Memory B cell (primary cell): ENCODE data around the gene ARL14.
A peak's percentile ranks its signal among the peaks of the same experiment; 100 is the strongest.
"Not testable (repeated sequence)": the region's sequence is repeated elsewhere in the genome, so short reads cannot be mapped to it uniquely, and the experiment has no call there.

ENCODE experiments used
- ATAC-seq: fragments of 150-1000 bp; cut with Tn5 transposase; 2 replicates; pipeline ENCODE4 v1.10.0; 2021; ENCODE audit warnings: low read depth, mild to moderate bottlenecking, moderate library complexity
- DNase-seq, 2 donors: peaks; one replicate each; pipeline ENCODE4 v3.0.0; 2022; ENCODE audit warnings: low spot score in 2 of 2
- H3K27ac Mint-ChIP-seq: one replicate; pipeline ENCODE4 v1.8.0; 2022; ENCODE audit warnings: mild to moderate bottlenecking, moderate library complexity, mixed read lengths
- H3K27me3 Mint-ChIP-seq: one replicate; pipeline ENCODE4 v1.8.0; 2022; ENCODE audit warnings: mixed read lengths
- H3K36me3 Mint-ChIP-seq: one replicate; pipeline ENCODE4 v1.8.0; 2022; ENCODE audit warnings: mild to moderate bottlenecking, mixed read lengths
- H3K4me1 Mint-ChIP-seq: one replicate; pipeline ENCODE4 v1.8.0; 2022; ENCODE audit warnings: mixed read lengths
- H3K4me3 Mint-ChIP-seq: one replicate; pipeline ENCODE4 v1.8.0; 2022; ENCODE audit warnings: mild to moderate bottlenecking, moderate library complexity, mixed read lengths
- H3K9me3 Mint-ChIP-seq: one replicate; pipeline ENCODE4 v1.8.0; 2022; ENCODE audit warnings: mixed read lengths

The ARL14 gene

GRCh38 chr3:160691962-160692361, 15.0 kb downstream of the ARL14 start:
- Mint-ChIP-seq H3K9me3 (no peaks in the 10 kb centered on the region), H3K27me3 (no peaks in the 10 kb centered on the region), H3K4me1 (peaks cover 11% of the 10 kb centered on the region), H3K4me3 (no peak overlapping the region), H3K27ac (no peak overlapping the region), H3K36me3 (no peaks in the 10 kb centered on the region)
- DNase-seq = no peak
- no peak for ATAC-seq

GRCh38 chr3:160693191-160693590, 16.2 kb downstream of the ARL14 start:
- no peaks in the 10 kb centered on the region for H3K9me3 Mint-ChIP-seq
- no peaks in the 10 kb centered on the region for H3K36me3 Mint-ChIP-seq
- no peaks in the 10 kb centered on the region for H3K27me3 Mint-ChIP-seq
- no peak overlapping the region for H3K4me3 Mint-ChIP-seq
- H3K27ac Mint-ChIP-seq = no peak overlapping the region
- no peak for ATAC-seq
- H3K4me1 Mint-ChIP-seq = peaks cover 11% of the 10 kb centered on the region
- DNase-seq = no peak

- DNase-seq (no peak), ATAC-seq (no peak)
- H3K4me3 Mint-ChIP-seq = no peak overlapping the region
- H3K27me3 Mint-ChIP-seq = no peaks in the 10 kb centered on the region
- H3K9me3 Mint-ChIP-seq = no peaks in the 10 kb centered on the region
- H3K27ac Mint-ChIP-seq = no peak overlapping the region
- peaks cover 11% of the 10 kb centered on the region for H3K4me1 Mint-ChIP-seq
- no peaks in the 10 kb centered on the region for H3K36me3 Mint-ChIP-seq
Observed at GRCh38 chr3:160694345-160694744, 17.4 kb downstream of the ARL14 start.

- Mint-ChIP-seq H3K4me1 (peaks cover 11% of the 10 kb centered on the region), H3K36me3 (no peaks in the 10 kb centered on the region), H3K27me3 (no peaks in the 10 kb centered on the region), H3K9me3 (no peaks in the 10 kb centered on the region), H3K27ac (no peak overlapping the region), H3K4me3 (no peak overlapping the region)
- no peak for ATAC-seq
- DNase-seq = no peak
Observed at GRCh38 chr3:160695003-160695402, 18.0 kb downstream of the ARL14 start.

- Mint-ChIP-seq H3K9me3 (no peaks in the 10 kb centered on the region), H3K36me3 (no peaks in the 10 kb centered on the region), H3K27me3 (peaks cover 4% of the 10 kb centered on the region), H3K4me3 (no peak overlapping the region), H3K27ac (no peak overlapping the region), H3K4me1 (peaks cover 11% of the 10 kb centered on the region)
- no peak for DNase-seq
- ATAC-seq = no peak
Observed at GRCh38 chr3:160695915-160696327, 19.0 kb downstream of the ARL14 start.

DNA sequence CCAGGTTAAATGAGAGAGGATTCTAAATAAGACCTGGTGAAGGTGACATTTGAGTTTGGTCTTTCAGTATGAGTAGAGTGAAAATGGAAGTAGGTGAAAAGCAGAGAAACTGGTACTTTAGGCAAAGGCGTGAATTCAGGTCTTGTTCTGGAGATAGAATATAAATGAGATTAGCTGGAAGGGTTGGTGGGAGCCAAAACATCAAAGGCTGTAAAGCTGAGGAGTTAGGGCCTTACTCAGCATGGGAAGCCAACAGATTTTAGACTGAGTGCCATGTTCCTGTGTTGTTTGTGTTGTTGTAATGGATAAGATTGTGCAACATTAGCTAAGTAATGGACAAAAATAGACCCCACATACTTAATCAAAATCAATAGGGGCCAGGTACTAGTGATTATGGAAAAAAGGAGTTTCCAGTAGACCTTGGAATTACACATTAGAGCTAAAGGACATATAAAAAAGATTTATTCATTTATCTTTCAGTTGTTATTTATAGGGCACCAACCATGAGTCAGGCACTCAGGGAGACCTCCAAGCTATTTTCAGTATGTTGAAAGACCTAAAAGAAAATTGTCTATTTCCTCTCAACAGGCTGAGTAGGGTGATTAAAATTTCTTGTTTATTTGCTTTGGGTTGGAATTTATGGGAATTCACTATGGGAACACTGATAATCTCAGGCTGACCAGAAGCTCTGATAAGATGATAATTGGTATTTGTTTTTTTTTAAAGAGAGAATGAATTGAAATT, 20.8 kb downstream of the ARL14 start:
- H3K4me3 Mint-ChIP-seq = no peak overlapping the region
- H3K4me1 Mint-ChIP-seq = peaks cover 5% of the 10 kb centered on the region
- DNase-seq = no peak
- H3K27me3 Mint-ChIP-seq = peaks cover 4% of the 10 kb centered on the region
- no peak for ATAC-seq
- H3K9me3 Mint-ChIP-seq = no peaks in the 10 kb centered on the region
- no peak overlapping the region for H3K27ac Mint-ChIP-seq
- no peaks in the 10 kb centered on the region for H3K36me3 Mint-ChIP-seq

GRCh38 chr3:160698599-160699195, 21.7 kb downstream of the ARL14 start:
- peaks cover 2% of the 10 kb centered on the region for H3K4me1 Mint-ChIP-seq
- H3K27me3 Mint-ChIP-seq = peaks cover 4% of the 10 kb centered on the region
- H3K36me3 Mint-ChIP-seq = no peaks in the 10 kb centered on the region
- no peaks in the 10 kb centered on the region for H3K9me3 Mint-ChIP-seq
- DNase-seq = no peak
- no peak overlapping the region for H3K4me3 Mint-ChIP-seq
- no peak for ATAC-seq
- H3K27ac Mint-ChIP-seq = no peak overlapping the region

GRCh38 chr3:160701490-160701889, 24.5 kb downstream of the ARL14 start:
- no peaks in the 10 kb centered on the region for H3K4me1 Mint-ChIP-seq
- H3K27me3 Mint-ChIP-seq = peaks cover 4% of the 10 kb centered on the region
- no peaks in the 10 kb centered on the region for H3K36me3 Mint-ChIP-seq
- H3K9me3 Mint-ChIP-seq = no peaks in the 10 kb centered on the region
- no peak for DNase-seq
- ATAC-seq = no peak
- H3K4me3 Mint-ChIP-seq = no peak overlapping the region
- no peak overlapping the region for H3K27ac Mint-ChIP-seq

- ATAC-seq (no peak), DNase-seq (no peak)
- Mint-ChIP-seq H3K27me3 (peaks cover 7% of the 10 kb centered on the region), H3K4me1 (no peaks in the 10 kb centered on the region), H3K9me3 (no peaks in the 10 kb centered on the region), H3K4me3 (no peak overlapping the region), H3K27ac (no peak overlapping the region), H3K36me3 (no peaks in the 10 kb centered on the region)
Observed at GRCh38 chr3:160702290-160702689, 25.3 kb downstream of the ARL14 start.

GRCh38 chr3:160703974-160704373, 27.0 kb downstream of the ARL14 start:
- H3K9me3 Mint-ChIP-seq = no peaks in the 10 kb centered on the region
- no peaks in the 10 kb centered on the region for H3K36me3 Mint-ChIP-seq
- DNase-seq (no peak), ATAC-seq (no peak)
- H3K4me1 Mint-ChIP-seq = no peaks in the 10 kb centered on the region
- no peak overlapping the region for H3K4me3 Mint-ChIP-seq
- peaks cover 7% of the 10 kb centered on the region for H3K27me3 Mint-ChIP-seq
- no peak overlapping the region for H3K27ac Mint-ChIP-seq

DNA sequence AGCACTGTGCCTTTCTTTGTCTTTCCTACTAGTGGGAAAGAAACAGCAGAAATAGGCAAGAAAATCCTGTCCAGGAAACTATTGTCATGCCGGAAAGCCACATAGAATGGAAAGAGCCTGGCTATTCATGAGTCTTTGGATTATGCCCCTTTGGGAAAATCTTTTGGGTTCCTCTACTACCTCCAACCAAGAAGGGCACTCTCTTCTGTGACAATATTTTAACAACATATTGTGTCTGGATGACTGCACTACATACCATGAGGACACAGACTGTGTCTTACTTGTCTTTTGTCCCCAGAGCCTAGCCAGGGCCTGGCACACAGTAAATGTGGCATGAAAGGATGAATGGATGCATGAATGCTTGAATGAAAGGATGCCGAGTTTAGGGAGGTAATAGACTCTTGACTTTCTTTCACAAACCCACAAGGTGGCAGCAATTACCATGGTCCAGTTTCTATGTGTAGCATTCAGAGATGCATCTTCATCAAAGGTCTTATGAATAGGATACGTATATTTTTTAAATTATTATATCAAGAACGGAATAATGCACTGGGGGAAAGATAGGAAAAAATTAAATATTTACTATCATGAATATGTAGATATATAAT, 30.3 kb downstream of the ARL14 start:
- no peak overlapping the region for H3K27ac Mint-ChIP-seq
- no peaks in the 10 kb centered on the region for H3K4me1 Mint-ChIP-seq
- peaks cover 5% of the 10 kb centered on the region for H3K27me3 Mint-ChIP-seq
- H3K9me3 Mint-ChIP-seq = no peaks in the 10 kb centered on the region
- no peaks in the 10 kb centered on the region for H3K36me3 Mint-ChIP-seq
- DNase-seq (peak; percentile 14 to 34), ATAC-seq (peak; percentile 65)
- no peak overlapping the region for H3K4me3 Mint-ChIP-seq

DNA sequence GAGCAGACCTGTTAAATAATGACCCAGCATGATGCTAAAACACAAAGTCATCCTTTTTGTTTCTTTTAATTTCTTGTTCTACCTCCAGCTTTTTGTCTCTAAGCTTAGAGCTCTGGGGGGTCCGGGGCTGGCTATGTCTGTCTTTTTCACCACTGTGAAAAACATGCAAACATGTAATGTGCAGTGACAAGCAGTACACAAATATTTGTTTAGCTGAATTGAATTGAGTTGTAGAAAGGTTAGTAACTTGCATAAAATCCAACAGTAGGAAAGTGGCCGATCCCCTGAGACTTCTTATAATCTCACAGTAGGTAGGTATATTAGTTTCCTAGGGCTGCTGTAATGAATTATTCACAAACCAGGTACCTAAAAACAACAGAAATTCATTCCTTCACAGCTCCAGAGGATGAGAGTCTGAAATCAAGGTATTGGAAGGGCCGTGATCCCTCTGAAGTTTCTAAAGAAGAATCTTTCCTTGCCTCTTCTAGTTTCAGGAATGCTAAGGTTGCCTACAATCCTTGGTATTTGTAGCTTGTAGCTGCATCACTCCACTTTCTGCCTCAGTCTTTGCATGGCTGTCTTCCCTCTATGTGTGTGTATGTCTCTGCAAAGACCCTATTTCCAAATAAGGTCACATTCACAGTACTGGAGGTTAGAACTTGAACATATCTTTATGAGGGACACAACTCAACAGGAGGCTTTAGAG, 32.7 kb downstream of the ARL14 start:
- no peaks in the 10 kb centered on the region for H3K4me1 Mint-ChIP-seq
- no peaks in the 10 kb centered on the region for H3K9me3 Mint-ChIP-seq
- H3K27ac Mint-ChIP-seq = no peak overlapping the region
- peaks cover 6% of the 10 kb centered on the region for H3K27me3 Mint-ChIP-seq
- no peak overlapping the region for H3K4me3 Mint-ChIP-seq
- no peaks in the 10 kb centered on the region for H3K36me3 Mint-ChIP-seq
- no peak for ATAC-seq
- no peak for DNase-seq

DNA sequence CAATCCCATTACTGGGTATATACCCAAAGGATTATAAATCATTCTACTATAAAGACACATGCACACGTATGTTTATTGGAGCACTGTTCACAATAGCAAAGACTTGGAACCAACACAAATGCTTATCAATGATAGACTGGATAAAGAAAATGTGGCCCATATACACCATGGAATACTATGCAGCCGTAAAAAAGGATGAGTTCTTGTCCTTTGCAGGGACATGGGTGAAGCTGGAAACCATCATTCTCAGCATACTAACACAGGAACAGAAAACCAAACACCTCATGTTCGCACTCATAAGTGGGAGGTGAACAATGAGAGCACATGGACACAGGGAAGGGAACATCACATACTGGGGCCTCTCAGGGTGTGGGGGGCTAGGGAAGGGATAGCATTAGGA, 36.2 kb downstream of the ARL14 start:
- not testable (repeated sequence) for H3K4me3 Mint-ChIP-seq, ATAC-seq, H3K27ac Mint-ChIP-seq, H3K27me3 Mint-ChIP-seq, H3K9me3 Mint-ChIP-seq, DNase-seq, H3K36me3 Mint-ChIP-seq, H3K4me1 Mint-ChIP-seq

- no peaks in the 10 kb centered on the region for H3K36me3 Mint-ChIP-seq
- H3K27ac Mint-ChIP-seq = no peak overlapping the region
- H3K27me3 Mint-ChIP-seq = peaks cover 3% of the 10 kb centered on the region
- H3K4me1 Mint-ChIP-seq = no peaks in the 10 kb centered on the region
- ATAC-seq (no peak), DNase-seq (no peak)
- no peak overlapping the region for H3K4me3 Mint-ChIP-seq
- H3K9me3 Mint-ChIP-seq = peaks cover 1% of the 10 kb centered on the region
Observed at GRCh38 chr3:160719710-160720109, 42.8 kb downstream of the ARL14 start.
